Stimulated activated CD8-positive, alpha-beta memory T cell treated with anti-CD3 and anti-CD28 coated beads, Interleukin-7, amount 100 ng/mL, for 24 hours (primary cell): Measurements from ENCODE around the gene ABI3.

ENCODE experiments used
- DNase-seq: peaks from one replicate; pipeline ENCODE4 v3.0.0-alpha.2; 2020; ENCODE audit warnings: low read depth

The ABI3 gene

GRCh38 chr17:49225554-49226236, 15.2 kb downstream of the ABI3 start:
- no peak for DNase-seq

DNA sequence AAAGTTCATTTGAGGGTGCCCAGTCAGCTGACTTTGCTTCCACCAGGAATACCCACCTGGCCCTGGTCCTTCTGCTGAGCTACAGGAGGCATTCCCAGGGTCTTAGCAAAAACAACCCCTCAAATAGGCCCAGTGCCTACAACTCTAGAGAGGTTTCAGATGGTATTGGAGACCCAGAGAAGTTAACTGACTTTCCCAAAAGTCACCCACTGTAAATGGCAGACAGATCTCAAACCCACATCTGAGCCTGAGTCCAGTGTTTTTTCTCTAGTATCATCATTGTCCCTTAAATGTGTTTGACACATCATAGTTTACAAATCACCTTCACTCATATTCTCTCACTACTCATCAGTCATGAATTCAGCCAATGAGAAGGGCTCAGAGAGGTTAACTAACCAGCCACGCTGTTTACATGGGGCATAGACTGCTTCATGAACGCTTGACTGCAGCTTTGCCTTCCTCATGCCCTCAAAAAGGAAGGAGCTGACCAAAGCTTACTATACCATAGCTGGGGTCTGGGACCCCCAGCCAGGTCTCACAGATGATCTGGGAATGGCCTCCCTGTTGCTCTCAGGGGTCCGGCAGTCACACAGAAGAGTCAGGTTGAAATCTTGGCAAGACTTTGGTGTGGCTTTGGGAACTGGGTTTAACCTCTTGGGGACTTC, 16.4 kb downstream of the ABI3 start:
- no peak for DNase-seq

- DNase-seq = peak; percentile 71
These were observed 17.1 kb downstream of the ABI3 start for GRCh38 chr17:49227436-49228261.

- no peak for DNase-seq
These were observed 18.7 kb downstream of the ABI3 start for GRCh38 chr17:49229076-49229804.

DNA sequence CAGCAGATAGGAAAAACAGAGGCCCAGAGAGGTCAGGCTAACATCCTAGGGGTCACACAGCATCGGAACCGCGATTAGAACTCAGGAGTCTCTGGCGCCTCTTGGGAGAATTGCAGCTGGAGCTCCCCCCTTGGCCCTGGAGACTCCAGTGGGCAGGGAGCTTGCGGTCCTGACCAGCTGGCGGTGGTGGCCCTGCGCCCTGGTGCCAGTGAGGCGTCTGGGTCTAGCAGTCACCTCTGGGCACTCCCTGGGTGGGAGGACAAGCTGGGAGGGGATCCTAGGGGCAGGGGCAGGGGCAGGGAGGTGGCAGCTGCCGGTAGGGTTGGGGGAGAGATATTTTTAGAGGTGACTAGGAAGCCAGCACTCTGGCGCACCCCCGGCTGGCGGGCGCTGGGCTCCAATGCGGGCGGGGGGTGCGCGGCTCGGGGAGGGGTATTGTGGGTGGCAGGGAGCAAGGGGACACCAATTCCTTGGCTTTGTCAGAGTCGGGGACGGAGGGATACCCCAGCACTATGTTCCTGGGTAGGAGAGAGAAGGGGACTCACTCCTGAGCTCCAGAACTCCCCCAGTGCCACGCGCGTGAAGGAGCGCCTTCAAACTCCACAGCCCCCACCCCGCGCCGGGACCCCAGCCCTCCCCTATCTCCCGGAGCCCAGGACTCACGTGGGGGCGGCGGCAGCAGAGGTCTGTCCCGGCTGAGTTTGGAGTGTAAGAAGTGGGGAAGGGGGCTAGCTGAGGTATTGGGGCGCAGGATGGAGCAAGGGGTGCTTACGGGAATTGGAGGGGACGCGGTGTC, 19.5 kb downstream of the ABI3 start:
- DNase-seq = no peak

- DNase-seq = peak; percentile 70
These were observed 20.4 kb downstream of the ABI3 start, which contains the start of gene PHOSPHO1 for GRCh38 chr17:49230636-49231562. TSS of gene PHOSPHO1 (minus strand) at chr17:49230787. CDS start at chr17:49226691, 4,096 bp downstream.

DNA sequence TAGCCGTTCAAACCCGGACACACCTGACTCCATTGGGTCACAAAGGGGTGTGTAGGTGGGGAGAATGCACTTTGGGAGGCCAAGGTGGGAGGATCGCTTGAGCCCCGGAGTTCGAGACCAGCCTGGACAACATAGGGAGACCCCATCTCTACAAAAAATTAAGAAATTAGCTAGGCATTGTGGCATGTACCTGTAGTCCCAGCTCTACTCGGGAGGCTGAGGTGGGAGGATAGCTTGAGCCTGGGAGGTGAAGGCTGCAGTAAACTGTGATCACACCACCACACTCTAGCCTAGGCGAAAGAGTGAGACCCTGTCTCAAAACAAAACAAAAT, 21.0 kb downstream of the ABI3 start:
- DNase-seq = no peak

- no peak for DNase-seq
These were observed 24.1 kb downstream of the ABI3 start for GRCh38 chr17:49234509-49235080.

DNA sequence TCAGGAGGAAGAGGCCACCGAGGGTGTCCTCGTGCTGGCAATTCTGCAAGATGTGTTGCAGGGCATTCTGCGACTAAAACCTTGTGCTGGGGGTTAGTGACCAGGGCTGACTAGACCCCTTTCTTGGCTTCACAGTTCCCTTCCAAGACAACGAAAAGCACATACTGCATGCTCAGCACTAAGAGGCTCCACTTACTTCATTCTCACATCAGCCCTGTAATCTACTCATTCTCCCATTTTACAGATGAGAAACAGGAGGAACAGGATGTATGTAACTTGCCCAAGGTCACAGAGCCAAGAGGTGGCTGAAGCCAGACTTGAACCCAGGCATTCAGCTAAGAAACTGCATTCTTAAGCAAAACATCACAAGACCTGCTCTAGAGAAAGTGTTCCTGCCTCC, 25.4 kb downstream of the ABI3 start:
- no peak for DNase-seq

DNA sequence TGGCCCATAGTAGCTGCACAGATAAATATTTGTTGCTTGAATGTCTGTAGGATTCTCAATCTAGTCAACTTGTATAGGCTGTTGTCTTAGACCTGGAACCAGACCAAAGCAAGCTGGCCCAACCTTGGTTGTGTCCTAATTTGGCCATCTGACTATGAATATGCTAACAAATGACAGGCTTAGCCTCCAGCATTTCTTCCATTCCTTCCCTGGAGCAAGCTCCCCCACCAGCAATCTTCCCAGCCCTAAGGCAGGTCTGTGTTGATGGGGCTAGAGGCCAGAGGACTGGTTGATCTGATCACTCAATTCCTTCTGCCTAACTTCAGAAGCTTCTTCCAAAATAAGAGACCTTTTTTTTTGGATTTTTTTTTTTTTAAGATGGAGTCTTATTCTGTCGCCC, 29.5 kb downstream of the ABI3 start:
- no peak for DNase-seq

GRCh38 chr17:49240619-49241018, 30.1 kb downstream of the ABI3 start:
- DNase-seq = no peak

DNA sequence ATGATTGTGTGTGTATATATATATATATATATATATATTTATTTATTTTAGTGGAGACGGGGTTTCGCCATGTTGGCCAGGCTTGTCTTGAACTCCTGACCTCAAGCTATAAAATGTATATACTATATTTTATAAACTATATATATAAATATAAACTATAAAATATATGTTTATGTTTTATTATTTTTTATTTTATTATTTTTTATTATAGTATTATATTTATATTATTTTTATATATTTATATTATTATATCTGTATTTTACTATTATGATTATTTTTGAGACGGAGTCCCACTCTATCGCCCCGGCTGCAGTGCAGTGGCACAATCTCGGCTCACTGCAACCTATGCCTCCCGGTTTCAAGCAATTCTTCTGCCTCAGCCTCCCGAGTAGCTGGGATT, 30.5 kb downstream of the ABI3 start:
- no peak for DNase-seq

GRCh38 chr17:49241692-49242397, 31.3 kb downstream of the ABI3 start:
- no peak for DNase-seq

- DNase-seq = no peak
These were observed 32.3 kb downstream of the ABI3 start for GRCh38 chr17:49242813-49243212.

DNA sequence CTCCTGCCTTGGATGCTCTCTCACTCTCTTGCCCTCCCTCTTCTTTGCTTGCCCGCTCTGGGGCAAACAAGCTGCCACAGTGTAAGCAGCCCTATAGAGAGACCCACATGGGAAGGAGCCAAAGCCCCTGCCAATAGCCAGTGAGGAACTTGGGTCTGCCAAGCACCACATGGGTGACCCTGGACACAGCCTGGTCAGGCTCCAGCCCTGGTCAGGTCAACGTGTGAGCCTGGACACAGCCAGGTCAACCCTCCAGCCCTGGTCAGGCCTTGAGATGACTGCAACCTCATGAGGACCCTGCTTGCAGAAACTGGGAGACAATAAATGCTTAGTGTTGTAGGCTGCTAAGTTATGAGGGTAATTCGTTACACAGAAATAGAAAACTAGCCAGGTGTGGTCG, 34.3 kb downstream of the ABI3 start:
- no peak for DNase-seq

DNA sequence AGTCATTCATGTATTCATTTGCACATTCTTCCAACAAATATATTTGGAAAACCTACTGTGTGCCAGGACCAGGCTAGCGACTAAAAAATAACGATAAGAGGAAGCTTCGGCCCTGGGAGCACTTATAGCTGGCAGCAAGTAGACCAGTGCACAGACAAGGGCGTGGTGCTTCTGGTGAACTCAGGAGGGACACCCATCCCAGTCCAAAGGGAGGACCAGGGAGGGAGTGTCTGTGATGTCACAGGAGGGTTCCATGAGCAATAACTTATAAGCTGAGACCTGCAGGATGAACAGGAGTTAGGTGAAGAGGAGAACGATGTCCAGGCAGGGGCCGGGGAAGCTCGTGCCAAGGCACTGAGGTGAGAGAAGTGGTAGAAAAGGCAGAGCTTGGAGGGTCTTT, 37.4 kb downstream of the ABI3 start:
- no peak for DNase-seq

GRCh38 chr17:49249292-49249794, 38.8 kb downstream of the ABI3 start:
- DNase-seq = no peak

GRCh38 chr17:49249890-49250522, 39.5 kb downstream of the ABI3 start:
- no peak for DNase-seq
